NK-92 (cell line): ENCODE data around the gene CD79A.
"Not testable (repeated sequence)": the region's sequence is repeated elsewhere in the genome, so short reads cannot be mapped to it uniquely, and the experiment has no call there.

Experiments used
- DNase-seq: peaks from one replicate; lab custom pipeline; 2025; ENCODE audit not compliant: unreplicated experiment; lab: John Stamatoyannopoulos, UW

The CD79A gene

DNA sequence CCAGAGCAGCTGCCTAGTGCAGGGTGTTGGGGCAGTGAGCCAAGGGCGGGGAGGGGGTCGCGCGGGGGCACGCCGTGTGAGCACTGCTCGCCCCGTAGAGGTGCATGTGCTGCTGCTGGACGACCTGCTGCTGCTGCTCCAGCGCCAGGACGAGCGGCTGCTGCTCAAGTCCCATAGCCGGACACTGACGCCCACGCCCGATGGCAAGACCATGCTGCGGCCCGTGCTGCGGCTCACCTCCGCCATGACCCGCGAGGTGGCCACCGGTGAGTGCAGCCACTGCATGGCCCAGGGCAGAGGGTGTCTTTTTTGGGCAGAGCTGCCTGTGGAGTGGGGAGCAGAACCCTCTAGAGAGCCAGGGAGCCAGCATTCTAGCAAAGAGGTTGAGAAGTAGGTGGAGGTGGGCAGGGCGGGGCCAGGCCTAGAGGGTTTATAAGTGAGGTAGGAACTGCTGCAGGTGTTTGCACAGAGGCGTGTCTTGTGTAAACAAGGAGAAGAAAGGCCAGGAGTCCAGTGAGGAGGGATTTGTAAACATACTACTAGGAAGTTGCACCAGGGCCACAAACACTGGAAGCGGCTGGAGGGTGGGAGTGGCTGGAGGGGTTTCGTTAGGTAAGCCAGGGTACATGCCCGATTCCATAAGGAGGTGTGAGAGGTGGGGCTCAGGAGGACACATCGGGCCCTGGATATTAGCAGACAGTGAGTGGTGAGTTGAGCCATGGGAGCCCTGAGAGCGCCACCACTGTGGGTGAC, 27.2 kb downstream of the CD79A start:
- no peak for DNase-seq

GRCh38 chr19:41905273-41906002, 28.4 kb downstream of the CD79A start:
- DNase-seq, result no peak

- DNase-seq, result no peak
These were observed 29.2 kb downstream of the CD79A start for GRCh38 chr19:41906271-41906670.

- no peak for DNase-seq
These were observed 30.0 kb downstream of the CD79A start for GRCh38 chr19:41906916-41907680.

- no peak for DNase-seq
These were observed 31.0 kb downstream of the CD79A start for GRCh38 chr19:41907994-41908615.

- DNase-seq, result no peak
These were observed 31.8 kb downstream of the CD79A start for GRCh38 chr19:41908724-41909464.

GRCh38 chr19:41909706-41910105, 32.6 kb downstream of the CD79A start:
- no peak for DNase-seq

DNA sequence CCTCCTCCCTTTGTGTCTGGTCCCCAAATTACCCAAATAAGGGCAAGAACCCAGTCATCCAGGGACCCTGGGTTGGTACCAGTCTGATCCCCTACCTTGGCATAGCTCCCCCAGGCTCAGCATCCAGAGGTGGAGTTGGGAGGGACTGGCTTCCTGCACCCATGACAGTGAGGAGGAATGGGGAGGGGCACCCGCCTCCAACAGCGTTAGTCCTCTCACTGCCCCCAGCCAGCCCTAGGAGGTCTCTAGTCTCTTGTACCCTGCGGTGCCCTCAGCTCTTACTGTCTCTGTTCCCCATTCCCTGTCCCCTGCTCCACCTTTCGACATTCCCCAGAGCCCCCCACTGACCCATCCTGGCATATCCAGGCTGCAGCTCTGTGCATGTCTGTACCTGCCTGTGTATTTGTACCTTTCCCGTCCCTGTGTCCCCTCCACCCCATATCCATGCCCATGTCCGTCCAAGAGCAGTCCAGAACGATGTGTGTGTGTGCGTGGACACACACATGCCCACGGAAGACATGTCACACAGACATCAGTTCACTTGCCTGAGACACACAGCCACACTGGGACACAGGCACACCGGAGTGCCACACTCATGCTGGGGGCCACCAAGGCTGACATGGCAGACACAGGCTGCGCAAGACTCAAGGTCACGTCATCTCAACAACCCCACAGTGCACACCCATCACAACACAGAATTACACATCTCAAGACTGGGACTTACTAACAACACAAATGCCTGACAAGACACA, 33.3 kb downstream of the CD79A start:
- DNase-seq, result no peak

GRCh38 chr19:41910992-41911888, 34.2 kb downstream of the CD79A start:
- DNase-seq, result no peak

- DNase-seq, result no peak
These were observed 35.0 kb downstream of the CD79A start for GRCh38 chr19:41911889-41912731.

DNA sequence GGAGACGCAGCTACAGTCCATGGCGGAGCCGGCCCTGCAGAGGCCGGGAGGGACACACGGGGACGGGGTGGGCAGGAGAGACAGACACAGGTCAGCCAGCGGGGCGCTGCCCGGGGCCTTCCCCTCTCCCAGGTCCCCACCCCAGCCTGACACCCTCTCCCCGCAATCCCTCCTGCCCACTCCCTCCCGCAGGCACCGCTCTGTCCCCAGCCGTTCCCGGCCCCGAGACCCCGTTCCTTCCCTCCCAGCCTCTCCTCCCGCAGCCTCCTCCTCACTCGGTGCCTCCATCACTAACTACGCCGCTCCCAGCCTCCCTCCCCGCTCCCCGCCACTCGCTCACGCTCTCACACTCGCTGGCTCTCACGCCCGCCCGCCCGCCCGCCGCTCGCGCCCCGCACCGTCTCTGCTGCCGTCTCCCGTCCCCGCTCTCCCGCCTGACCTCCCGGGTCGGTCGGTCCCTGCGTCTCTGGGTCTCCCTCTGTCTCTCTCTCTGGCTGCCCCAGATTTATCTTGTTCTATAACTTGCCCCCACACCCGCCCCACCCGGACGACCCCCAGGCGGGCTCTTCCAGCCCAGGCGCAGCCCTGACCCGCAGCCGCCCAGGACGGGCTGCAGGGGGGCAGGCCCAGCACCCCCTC, 35.9 kb downstream of the CD79A start:
- no peak for DNase-seq

- DNase-seq, result no peak
These were observed 36.7 kb downstream of the CD79A start for GRCh38 chr19:41913538-41914423.

GRCh38 chr19:41914424-41914834, 37.4 kb downstream of the CD79A start:
- not testable (repeated sequence) for DNase-seq

DNA sequence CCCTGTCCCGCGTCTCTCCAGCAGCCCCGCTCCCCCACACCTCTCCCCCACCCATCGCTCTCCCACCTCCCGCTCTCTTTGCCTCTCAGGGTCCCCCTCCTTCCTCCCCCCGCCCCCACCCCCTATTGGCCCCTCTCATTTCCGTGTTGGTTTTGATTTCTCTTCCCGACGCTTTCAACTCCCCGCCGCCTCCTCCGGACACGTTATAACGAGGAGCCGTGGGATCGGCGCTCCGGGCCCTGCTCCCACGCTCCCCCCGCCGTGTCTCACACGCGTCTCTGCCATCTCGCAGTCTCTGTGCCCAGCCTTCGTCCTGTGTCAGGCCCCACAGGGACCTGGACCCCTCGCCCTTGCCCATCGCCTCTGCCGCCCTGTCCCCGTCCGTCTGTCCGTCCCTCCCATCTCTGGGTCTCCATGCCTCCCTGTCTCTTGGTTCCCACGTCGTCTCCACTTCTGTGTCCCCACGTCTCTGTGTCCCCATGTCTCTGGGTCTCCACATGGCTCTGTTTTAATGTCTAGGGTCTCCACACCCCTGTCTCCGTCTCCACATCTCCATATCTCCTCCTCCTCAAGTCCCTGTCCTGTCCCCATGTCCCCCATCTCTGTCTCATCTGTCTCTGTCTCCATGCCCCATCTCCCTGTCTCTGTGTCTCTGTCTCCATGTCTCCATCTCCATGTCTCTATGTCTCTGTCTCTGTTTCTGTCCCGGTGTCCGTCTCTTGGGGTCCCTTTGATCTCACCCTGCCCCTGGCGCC, 38.1 kb downstream of the CD79A start:
- no peak for DNase-seq

- no peak for DNase-seq
These were observed 38.8 kb downstream of the CD79A start for GRCh38 chr19:41915776-41916414.
